SU-DHL-6 (cell line): Measurements from ENCODE around the gene TBR1.

ENCODE experiments used
- H2AFZ ChIP-seq: fragments of 200-600 bp; sonication (generic); 2 replicates; pipeline ENCODE4 v1.6.1; 2014; ENCODE audit warnings: low read depth, mild to moderate bottlenecking, moderate library complexity, mixed read lengths, antibody characterized with exemption, low read length; ENCODE audit not compliant: severe bottlenecking
- H3F3A ChIP-seq: fragments of 200-600 bp; shearing (Covaris generic); 2 replicates; pipeline ENCODE4 v1.6.0; 2016; ENCODE audit warnings: antibody characterized with exemption, mild to moderate bottlenecking; ENCODE audit not compliant: insufficient read depth
- H3K27ac ChIP-seq: fragments of 200-600 bp; sonication (generic); 2 replicates; pipeline ENCODE4 v1.5.1; 2016; ENCODE audit warnings: low read depth, mild to moderate bottlenecking, low read length, moderate library complexity, mixed read lengths
- H3K27me3 ChIP-seq: fragments of 200-600 bp; sonication (generic), shearing (Covaris generic); 2 replicates; pipeline ENCODE4 v1.6.0; 2014; ENCODE audit warnings: mild to moderate bottlenecking, low read length
- H3K36me3 ChIP-seq: fragments of 200-600 bp; sonication (generic); 2 replicates; pipeline ENCODE4 v1.6.1; 2014; ENCODE audit warnings: mild to moderate bottlenecking, low read length, mixed read lengths
- H3K4me2 ChIP-seq: fragments of 300-600, 200-600 bp; shearing (Covaris generic), sonication (generic); 2 replicates; pipeline ENCODE4 v1.6.0; 2014; ENCODE audit warnings: low read length, low read depth, mild to moderate bottlenecking; ENCODE audit not compliant: poor library complexity, severe bottlenecking
- H3K4me3 ChIP-seq: fragments of 200-600 bp; sonication (generic); 2 replicates; pipeline ENCODE4 v1.5.1; 2014; ENCODE audit warnings: antibody characterized with exemption, low read length, mild to moderate bottlenecking, mixed read lengths; ENCODE audit not compliant: insufficient read depth, poor library complexity, severe bottlenecking
- H3K79me2 ChIP-seq: fragments of 200-600 bp; sonication (generic); 2 replicates; pipeline ENCODE4 v1.6.1; 2014; ENCODE audit warnings: mild to moderate bottlenecking, low read length, moderate library complexity; ENCODE audit not compliant: insufficient read depth
- H3K9ac ChIP-seq: fragments of 200-600 bp; sonication (generic); 2 replicates; pipeline ENCODE4 v1.7.0; 2014; ENCODE audit warnings: mild to moderate bottlenecking, low read length
- H3K9me2 ChIP-seq: fragments of 200-600 bp; sonication (generic); replicated peaks from 2 replicates; pipeline ENCODE4 v1.6.1; 2014; ENCODE audit warnings: low read length; ENCODE audit not compliant: insufficient read depth
- H3K9me3 ChIP-seq: fragments of 200-600 bp; sonication (generic); 2 replicates; pipeline ENCODE4 v1.6.1; 2014; ENCODE audit warnings: low read length, mixed read lengths; ENCODE audit not compliant: insufficient read depth
- H4K20me1 ChIP-seq: fragments of 200-600 bp; sonication (generic); 2 replicates; pipeline ENCODE4 v1.6.1; 2014; ENCODE audit warnings: low read depth, mild to moderate bottlenecking, antibody characterized with exemption, low read length, moderate library complexity, mixed read lengths
- EZH2phosphoT487 ChIP-seq: fragments of 200-600 bp; sonication (generic), shearing (Covaris generic); conservative IDR thresholded peaks from 2 replicates; pipeline ENCODE4 v1.6.1; 2018; ENCODE audit warnings: mild to moderate bottlenecking, antibody characterized with exemption, low read length, moderate library complexity, mixed read lengths
- TF ChIP-seq, protein P1 (sequence below): fragments of 200-600 bp; sonication (generic); IDR thresholded peaks from one replicate; pipeline ENCODE4 v1.5.1; 2017; ENCODE audit warnings: antibody characterized with exemption, mild to moderate bottlenecking, low read length, moderate library complexity; ENCODE audit not compliant: insufficient read depth, poor library complexity, severe bottlenecking

TBR1 gene

GRCh38 chr2:161436411-161436810 is 20.3 kb downstream of the TBR1 start:
- no peaks in the 10 kb centered on the region for H3K36me3 ChIP-seq
- no peaks in the 10 kb centered on the region for H3K9me3 ChIP-seq
- H3K27me3 ChIP-seq = no peaks in the 10 kb centered on the region
- H3K79me2 ChIP-seq = no peaks in the 10 kb centered on the region
- no peaks in the 10 kb centered on the region for H3F3A ChIP-seq
- no peaks in the 10 kb centered on the region for H4K20me1 ChIP-seq
- no peak overlapping the region for H2AFZ ChIP-seq
- H3K4me2 ChIP-seq = no peak overlapping the region
- no peak overlapping the region for H3K27ac ChIP-seq
- no peak overlapping the region for H3K4me3 ChIP-seq
- TF ChIP-seq, protein P1, sequence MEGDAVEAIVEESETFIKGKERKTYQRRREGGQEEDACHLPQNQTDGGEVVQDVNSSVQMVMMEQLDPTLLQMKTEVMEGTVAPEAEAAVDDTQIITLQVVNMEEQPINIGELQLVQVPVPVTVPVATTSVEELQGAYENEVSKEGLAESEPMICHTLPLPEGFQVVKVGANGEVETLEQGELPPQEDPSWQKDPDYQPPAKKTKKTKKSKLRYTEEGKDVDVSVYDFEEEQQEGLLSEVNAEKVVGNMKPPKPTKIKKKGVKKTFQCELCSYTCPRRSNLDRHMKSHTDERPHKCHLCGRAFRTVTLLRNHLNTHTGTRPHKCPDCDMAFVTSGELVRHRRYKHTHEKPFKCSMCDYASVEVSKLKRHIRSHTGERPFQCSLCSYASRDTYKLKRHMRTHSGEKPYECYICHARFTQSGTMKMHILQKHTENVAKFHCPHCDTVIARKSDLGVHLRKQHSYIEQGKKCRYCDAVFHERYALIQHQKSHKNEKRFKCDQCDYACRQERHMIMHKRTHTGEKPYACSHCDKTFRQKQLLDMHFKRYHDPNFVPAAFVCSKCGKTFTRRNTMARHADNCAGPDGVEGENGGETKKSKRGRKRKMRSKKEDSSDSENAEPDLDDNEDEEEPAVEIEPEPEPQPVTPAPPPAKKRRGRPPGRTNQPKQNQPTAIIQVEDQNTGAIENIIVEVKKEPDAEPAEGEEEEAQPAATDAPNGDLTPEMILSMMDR = no peak
- TF ChIP-seq EZH2phosphoT487 = no peak
- H3K9ac ChIP-seq = no peak overlapping the region
- H3K9me2 ChIP-seq = no peaks in the 10 kb centered on the region

DNA sequence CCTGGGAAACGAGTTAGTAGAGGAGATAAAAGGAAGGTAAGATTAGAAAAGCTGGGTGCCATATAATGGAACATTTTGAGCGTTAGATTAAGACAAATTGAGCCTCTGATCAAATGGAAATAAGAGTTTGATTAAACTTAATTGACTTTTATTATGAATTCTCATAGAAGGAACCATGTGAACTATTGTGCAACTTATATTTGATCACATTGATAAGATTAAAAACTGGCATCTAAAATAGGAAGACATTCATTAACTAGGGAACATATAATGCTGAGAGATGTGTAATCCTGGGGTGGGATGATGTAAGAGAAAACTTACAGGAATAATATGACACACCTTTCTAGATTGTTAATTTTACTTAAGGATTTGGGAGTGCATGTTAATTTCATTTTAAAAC is 22.5 kb downstream of the TBR1 start:
- Histone ChIP-seq H3K27me3 (no peaks in the 10 kb centered on the region), H3K4me3 (no peak overlapping the region), H3F3A (no peaks in the 10 kb centered on the region), H4K20me1 (no peaks in the 10 kb centered on the region), H3K9ac (no peak overlapping the region), H2AFZ (no peak overlapping the region), H3K9me3 (no peaks in the 10 kb centered on the region), H3K36me3 (no peaks in the 10 kb centered on the region), H3K9me2 (no peaks in the 10 kb centered on the region), H3K4me2 (no peak overlapping the region), H3K79me2 (no peaks in the 10 kb centered on the region), H3K27ac (no peak overlapping the region)
- TF ChIP-seq EZH2phosphoT487 = no peak
- TF ChIP-seq, protein P1 = no peak

DNA sequence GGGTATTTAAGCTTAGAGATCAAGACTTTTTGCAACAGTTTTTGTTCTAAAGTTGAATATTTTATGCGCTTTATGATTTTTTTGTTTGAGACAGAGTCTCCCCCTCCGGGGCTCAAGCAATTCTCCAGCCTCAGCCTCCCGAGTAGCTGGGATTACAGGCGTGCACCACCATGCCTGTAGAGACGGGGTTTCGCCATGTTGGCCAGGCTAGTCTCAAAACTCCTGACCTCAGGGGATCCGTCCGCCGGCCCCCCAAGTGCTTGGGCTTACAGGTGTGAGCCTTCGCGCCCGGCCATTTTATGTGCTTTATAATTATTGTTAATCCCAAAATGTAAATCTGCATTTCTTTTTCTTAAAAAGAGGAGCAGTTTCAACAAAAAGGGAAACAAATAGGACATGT is 29.0 kb downstream of the TBR1 start:
- Histone ChIP-seq H3F3A (no peaks in the 10 kb centered on the region), H3K36me3 (no peaks in the 10 kb centered on the region), H3K4me3 (no peak overlapping the region), H3K27ac (no peak overlapping the region), H2AFZ (no peak overlapping the region), H3K27me3 (no peaks in the 10 kb centered on the region), H3K9me2 (no peaks in the 10 kb centered on the region), H3K79me2 (no peaks in the 10 kb centered on the region), H3K9me3 (no peaks in the 10 kb centered on the region), H3K9ac (no peak overlapping the region), H3K4me2 (no peak overlapping the region), H4K20me1 (no peaks in the 10 kb centered on the region)
- TF ChIP-seq EZH2phosphoT487 = no peak

- no peaks in the 10 kb centered on the region for H3K9me3 ChIP-seq
- TF ChIP-seq EZH2phosphoT487 = no peak
- TF ChIP-seq, protein P1 = no peak
Observed at GRCh38 chr2:161448431-161448830, 32.3 kb downstream of the TBR1 start.

More at GRCh38 chr2:161448431-161448830, 32.3 kb downstream of the TBR1 start:
- H3K4me3 ChIP-seq = no peak overlapping the region
- no peak overlapping the region for H3K9ac ChIP-seq
- H3K79me2 ChIP-seq = no peaks in the 10 kb centered on the region
- H2AFZ ChIP-seq = no peak overlapping the region
- H3K36me3 ChIP-seq = no peaks in the 10 kb centered on the region
- H3K4me2 ChIP-seq = no peak overlapping the region
- no peaks in the 10 kb centered on the region for H3K27me3 ChIP-seq
- H3F3A ChIP-seq = no peaks in the 10 kb centered on the region
- no peaks in the 10 kb centered on the region for H3K9me2 ChIP-seq
- no peaks in the 10 kb centered on the region for H4K20me1 ChIP-seq
- H3K27ac ChIP-seq = no peak overlapping the region
